Astrocyte of the cerebellum (primary cell): ENCODE results near the gene GMDS.

Experiments used
- DNase-seq: peaks from one replicate; pipeline ENCODE4 v3.0.0-alpha.2; 2011; ENCODE audit warnings: low read depth
- H3K4me3 ChIP-seq: 2 replicates; pipeline ENCODE4 v1.5.1; 2011; ENCODE audit warnings: mild to moderate bottlenecking, low read depth, low read length, moderate library complexity
- in situ Hi-C: cut with HindIII; loops from 2 replicates; pipeline ENCODE4 v1.10.0; 2017; ENCODE audit warnings: low sequenced_read_pairs
- TF ChIP-seq, protein P1 (sequence below): IDR thresholded peaks from 2 replicates; pipeline ENCODE4 v1.5.1; 2012; ENCODE audit warnings: low read length, low read depth, moderate library complexity, mild to moderate bottlenecking; ENCODE audit errors: missing control alignments

Gene GMDS

DNA sequence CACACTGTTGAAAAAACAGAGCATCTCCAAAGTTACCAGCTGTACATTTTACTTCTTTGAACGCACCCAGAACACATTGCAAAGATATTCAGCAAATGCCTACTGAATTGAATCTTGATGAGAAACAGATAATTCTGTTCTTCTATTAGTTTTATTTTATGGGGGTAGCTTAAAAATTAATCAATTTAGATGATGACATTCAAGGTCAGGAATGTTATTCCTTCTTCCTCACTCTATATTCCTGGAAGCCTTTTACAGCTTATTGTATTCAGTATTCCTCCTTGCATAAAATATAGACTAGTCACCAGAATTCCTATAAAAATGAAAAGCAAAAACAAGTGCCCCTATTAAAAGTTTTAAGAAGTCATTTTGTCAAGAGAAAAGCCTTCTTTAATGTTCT lies 21.4 kb upstream of the GMDS start:
- in situ Hi-C loops: no loop called here
- TF ChIP-seq, protein P1, sequence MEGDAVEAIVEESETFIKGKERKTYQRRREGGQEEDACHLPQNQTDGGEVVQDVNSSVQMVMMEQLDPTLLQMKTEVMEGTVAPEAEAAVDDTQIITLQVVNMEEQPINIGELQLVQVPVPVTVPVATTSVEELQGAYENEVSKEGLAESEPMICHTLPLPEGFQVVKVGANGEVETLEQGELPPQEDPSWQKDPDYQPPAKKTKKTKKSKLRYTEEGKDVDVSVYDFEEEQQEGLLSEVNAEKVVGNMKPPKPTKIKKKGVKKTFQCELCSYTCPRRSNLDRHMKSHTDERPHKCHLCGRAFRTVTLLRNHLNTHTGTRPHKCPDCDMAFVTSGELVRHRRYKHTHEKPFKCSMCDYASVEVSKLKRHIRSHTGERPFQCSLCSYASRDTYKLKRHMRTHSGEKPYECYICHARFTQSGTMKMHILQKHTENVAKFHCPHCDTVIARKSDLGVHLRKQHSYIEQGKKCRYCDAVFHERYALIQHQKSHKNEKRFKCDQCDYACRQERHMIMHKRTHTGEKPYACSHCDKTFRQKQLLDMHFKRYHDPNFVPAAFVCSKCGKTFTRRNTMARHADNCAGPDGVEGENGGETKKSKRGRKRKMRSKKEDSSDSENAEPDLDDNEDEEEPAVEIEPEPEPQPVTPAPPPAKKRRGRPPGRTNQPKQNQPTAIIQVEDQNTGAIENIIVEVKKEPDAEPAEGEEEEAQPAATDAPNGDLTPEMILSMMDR: no peak
- no peak for DNase-seq
- no peak overlapping the region for H3K4me3 ChIP-seq

DNA sequence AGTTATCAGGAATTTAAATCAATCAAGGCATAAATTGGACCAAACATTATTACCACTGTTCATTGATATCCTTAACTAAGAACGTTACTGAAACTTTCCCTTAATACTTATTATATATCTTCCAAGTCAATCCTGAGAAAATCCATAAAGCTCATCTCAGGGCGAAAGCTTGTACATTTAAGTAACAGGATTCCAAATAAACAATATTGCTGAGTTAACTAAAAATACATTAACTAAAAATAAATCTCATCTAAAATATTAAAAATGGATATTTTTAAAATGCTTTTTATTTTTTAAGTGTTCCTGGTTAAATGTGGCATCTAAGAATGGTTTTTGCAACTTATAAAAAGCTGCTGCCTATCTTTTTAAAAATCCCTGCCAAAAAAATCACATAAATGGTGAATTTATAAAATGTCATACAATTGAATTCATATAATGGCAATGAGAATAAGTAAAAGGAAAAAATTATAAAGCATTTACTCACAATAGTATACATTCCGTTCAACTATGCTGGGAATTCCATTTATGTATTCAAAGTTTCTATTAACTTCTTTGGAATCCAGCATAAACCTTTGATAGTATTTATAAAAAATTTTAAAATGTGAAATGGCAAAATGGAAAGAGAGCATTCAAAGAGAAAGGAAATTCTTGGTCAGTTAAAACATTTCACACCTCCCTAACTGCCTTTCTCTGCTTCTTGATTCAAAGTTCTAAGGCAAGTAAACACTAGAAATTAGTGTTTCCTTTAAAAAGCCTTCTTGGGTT lies 20.8 kb upstream of the GMDS start:
- no peak overlapping the region for H3K4me3 ChIP-seq
- DNase-seq: no peak
- TF ChIP-seq, protein P1: no peak
- in situ Hi-C loops: no loop called here

DNA sequence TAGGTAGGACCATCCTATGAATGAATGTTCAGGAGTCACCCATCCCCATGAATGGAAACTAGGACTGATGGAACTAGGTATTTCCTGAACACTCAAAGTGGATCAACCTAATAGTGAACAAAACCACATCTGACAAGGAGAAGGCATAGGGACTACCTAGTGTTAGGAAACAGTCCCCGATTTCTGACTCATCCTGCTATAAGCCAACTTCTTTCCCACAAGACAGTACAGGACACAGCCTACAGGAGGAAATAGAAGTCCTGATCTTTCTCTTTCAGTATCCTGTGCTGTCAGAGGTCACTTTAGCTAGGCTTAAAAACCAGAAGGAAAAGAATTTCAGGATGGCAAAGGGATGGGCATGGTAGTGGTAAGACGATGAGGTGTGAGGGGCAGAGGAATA lies 19.5 kb upstream of the GMDS start:
- no peak overlapping the region for H3K4me3 ChIP-seq
- TF ChIP-seq, protein P1: no peak
- in situ Hi-C loops: no loop called here
- no peak for DNase-seq

DNA sequence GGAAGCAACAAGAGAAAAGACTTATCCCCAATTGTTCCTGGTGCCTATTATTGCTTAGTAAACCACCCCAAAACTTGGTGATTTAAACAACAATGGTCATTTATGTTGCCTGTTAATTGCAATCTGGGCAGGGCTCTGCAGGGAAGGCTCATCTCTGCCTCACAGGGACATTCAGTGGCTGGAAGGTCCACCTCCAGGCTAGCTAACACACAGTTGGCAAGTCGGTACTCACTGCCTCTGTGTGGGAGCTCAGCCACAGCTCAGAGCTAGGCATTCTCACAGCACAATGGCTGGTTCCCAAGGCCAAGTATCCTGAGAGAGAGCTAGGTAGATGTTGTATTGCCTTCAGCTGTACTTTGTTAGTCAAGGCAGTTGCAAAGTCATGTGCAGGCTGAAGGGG lies 18.5 kb upstream of the GMDS start:
- in situ Hi-C loops: no loop called here
- TF ChIP-seq, protein P1: no peak
- H3K4me3 ChIP-seq: no peak overlapping the region
- DNase-seq: no peak

DNA sequence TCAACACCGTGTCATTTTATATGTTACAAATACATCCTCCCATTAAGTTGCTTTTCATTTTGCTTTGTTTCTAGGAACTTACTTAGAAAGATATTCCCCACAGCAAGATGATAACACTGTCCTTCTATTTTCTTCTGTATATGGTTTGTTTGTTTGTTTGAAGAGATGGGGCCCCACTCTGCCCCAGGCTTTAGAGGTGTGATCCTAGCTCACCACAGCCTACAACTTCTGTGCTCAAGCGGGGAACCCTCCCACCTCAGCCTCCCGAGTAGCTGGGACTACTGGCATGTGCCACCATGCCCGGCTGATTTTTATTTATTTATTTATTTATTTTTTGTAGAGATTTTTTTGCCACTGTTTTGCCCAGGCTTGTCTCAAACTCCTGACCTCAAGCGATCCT lies 14.2 kb upstream of the GMDS start:
- TF ChIP-seq, protein P1: no peak
- no peak overlapping the region for H3K4me3 ChIP-seq
- DNase-seq: no peak
- in situ Hi-C loops: no loop called here

DNA sequence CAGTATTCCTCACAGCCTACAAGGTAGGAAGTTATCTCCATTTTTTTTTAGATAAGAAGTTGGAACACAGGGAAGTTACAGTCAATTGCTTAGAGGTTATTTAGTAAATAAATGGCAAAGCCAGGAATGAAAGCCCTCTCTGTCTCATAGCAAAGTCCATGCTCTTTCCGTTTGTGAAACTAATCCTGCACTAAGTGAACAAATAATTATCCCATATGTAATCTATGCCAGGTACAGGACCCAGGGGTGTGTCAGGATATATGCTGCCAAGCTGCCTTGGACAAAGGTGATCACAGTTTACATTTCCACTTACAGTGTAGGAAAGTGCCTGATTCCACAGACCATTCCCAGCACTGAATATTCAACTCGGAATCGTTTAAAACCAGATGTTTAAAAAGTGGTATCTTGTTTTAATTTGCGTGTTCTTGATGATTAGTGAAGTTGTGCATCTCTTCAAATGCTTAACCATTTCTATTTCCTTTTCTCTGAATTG lies 13.6 kb upstream of the GMDS start:
- in situ Hi-C loops: no loop called here
- TF ChIP-seq, protein P1: no peak
- no peak for DNase-seq
- no peak overlapping the region for H3K4me3 ChIP-seq
